ENCODE results near the gene CACNA1G.

DNA sequence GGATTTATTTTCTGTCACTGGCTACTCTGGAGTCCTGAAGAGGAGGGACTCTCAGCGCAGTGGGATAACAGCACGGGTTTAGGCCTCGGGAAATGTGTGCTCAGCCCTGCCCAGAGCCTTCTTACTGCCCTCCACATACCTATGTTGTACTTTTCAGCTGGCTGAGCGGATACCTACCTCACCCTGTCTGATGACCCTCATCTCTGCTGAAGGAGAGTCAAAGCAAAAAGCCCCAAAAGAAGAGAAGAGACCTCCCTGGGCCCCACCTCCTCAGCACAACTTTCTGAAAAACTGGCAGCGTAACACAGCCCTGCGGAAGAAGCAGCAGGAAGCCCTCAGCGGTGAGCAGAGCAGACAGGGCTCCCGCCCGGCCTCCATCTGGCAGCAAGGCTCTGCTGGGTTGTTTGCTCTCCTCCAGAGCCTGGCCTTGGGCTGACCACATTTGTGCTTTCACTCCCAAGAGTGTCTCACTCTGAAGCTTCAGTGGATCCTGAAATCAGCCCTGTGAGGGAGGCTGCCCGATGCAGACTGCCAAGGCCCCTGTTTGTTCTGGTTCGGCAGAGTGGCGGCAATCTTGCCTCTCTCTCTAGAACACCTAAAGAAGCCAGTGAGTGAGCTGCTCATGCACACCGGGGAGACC is 42.0 kb upstream of the CACNA1G start:
- TF ChIP-seq POLR2A (IDR thresholded peaks at IDR 0.05) (no peak), EP300 (IDR thresholded peaks at IDR 0.05) (no peak), POLR2AphosphoS5 (IDR thresholded peaks at IDR 0.05) (no peak)
- TF ChIP-seq, protein P1, sequence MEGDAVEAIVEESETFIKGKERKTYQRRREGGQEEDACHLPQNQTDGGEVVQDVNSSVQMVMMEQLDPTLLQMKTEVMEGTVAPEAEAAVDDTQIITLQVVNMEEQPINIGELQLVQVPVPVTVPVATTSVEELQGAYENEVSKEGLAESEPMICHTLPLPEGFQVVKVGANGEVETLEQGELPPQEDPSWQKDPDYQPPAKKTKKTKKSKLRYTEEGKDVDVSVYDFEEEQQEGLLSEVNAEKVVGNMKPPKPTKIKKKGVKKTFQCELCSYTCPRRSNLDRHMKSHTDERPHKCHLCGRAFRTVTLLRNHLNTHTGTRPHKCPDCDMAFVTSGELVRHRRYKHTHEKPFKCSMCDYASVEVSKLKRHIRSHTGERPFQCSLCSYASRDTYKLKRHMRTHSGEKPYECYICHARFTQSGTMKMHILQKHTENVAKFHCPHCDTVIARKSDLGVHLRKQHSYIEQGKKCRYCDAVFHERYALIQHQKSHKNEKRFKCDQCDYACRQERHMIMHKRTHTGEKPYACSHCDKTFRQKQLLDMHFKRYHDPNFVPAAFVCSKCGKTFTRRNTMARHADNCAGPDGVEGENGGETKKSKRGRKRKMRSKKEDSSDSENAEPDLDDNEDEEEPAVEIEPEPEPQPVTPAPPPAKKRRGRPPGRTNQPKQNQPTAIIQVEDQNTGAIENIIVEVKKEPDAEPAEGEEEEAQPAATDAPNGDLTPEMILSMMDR (IDR thresholded peaks at IDR 0.05), result no peak

Data from gastroesophageal sphincter (tissue), 3 donors.